ENCODE data around the gene ZNF322.
"Not testable (repeated sequence)": the region's sequence is repeated elsewhere in the genome, so short reads cannot be mapped to it uniquely, and the experiment has no call there.

GRCh38 chr6:26697496-26697895 is 38.0 kb upstream of the ZNF322 start:
- not testable (repeated sequence) for TF ChIP-seq SP1 (IDR thresholded peaks at IDR 0.05); FOXA1 (IDR thresholded peaks at IDR 0.05); NFRKB (IDR thresholded peaks at IDR 0.05); TARDBP (IDR thresholded peaks at IDR 0.05); FOXM1 (IDR thresholded peaks at IDR 0.05; ENCODE audit: borderline replicate concordance); LEF1 (IDR thresholded peaks at IDR 0.05; ENCODE audit: borderline replicate concordance); ARNT (IDR thresholded peaks at IDR 0.05); HDGF (IDR thresholded peaks at IDR 0.05; ENCODE audit: borderline replicate concordance); BHLHE40 (IDR thresholded peaks at IDR 0.05; ENCODE audit: borderline replicate concordance)
